Measurements from ENCODE around the gene MDFIC2.
"Not testable (repeated sequence)": the region's sequence is repeated elsewhere in the genome, so short reads cannot be mapped to it uniquely, and the experiment has no call there.

MDFIC2 gene

DNA sequence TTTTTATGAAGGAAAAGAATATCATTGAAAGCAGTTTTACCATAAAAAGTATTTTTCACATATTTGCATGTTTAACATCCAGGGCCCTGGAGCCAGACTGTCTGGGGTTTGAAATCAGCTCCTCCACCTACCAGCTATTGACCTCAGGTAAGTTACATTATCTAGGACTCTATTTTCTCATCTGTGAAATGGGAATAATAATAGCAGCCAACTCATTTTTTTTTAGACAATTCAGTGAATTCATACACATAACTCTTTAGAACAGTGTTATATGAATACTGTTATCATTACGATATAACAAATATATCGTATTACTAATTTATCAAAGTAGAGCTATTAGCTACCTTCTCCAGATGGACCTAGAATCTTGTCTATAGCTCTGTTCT lies 21.3 kb downstream of the MDFIC2 start:
- Histone ChIP-seq H3K4me3 (no peak overlapping the region), H3K27ac (no peak overlapping the region)
- TF ChIP-seq, protein P1, sequence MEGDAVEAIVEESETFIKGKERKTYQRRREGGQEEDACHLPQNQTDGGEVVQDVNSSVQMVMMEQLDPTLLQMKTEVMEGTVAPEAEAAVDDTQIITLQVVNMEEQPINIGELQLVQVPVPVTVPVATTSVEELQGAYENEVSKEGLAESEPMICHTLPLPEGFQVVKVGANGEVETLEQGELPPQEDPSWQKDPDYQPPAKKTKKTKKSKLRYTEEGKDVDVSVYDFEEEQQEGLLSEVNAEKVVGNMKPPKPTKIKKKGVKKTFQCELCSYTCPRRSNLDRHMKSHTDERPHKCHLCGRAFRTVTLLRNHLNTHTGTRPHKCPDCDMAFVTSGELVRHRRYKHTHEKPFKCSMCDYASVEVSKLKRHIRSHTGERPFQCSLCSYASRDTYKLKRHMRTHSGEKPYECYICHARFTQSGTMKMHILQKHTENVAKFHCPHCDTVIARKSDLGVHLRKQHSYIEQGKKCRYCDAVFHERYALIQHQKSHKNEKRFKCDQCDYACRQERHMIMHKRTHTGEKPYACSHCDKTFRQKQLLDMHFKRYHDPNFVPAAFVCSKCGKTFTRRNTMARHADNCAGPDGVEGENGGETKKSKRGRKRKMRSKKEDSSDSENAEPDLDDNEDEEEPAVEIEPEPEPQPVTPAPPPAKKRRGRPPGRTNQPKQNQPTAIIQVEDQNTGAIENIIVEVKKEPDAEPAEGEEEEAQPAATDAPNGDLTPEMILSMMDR (IDR thresholded peaks at IDR 0.05), result no peak
- no peak for DNase-seq (ENCODE audit: low spot score)

DNA sequence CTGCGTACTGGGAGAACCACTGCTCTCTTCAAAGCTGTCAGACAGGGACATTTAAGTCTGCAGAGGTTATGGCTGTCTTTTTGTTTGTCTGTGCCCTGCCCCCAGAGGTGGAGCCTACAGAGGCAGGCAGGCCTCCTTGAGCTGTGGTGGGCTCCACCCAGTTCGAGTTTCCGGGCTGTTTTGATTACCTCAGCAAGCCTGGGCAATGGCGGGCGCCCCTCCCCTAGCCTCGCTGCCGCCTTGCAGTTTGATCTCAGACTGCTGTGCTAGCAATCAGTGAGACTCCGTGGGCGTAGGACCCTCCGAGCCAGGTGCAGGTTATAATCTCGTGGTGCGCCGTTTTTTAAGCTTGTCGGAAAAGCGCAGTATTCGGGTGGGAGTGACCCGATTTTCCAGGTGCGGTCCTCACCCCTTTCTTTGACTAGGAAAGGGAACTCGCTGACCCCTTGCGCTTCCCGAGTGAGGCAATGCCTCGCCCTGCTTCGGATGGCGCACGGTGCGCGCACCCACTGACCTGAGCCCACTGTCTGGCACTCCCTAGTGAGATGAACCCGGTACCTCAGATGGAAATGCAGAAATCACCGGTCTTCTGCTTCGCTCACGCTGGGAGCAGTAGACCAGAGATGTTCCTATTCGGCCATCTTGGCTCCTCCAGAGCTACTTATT lies 21.9 kb downstream of the MDFIC2 start:
- DNase-seq (ENCODE audit: low spot score); H3K4me3 ChIP-seq; H3K27ac ChIP-seq: not testable (repeated sequence)

DNA sequence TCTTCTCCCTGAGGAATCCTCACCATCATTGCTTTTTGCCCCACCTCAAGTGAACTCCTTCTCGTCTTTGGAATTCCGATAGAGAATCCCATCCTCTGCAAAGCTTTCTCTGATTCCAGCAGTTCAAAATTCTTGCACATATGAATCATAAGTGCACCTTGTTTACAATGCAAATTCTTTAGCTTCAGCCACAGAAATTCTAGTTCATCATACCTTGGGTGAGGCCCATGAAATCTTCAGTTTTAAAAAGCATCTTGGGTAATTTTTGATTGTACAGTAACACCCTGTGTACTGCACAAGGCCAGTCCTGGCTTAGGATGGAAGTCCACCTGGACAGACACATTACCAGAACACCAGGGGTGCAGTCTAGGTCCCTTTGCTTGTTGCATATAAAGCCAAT lies 30.8 kb downstream of the MDFIC2 start:
- Histone ChIP-seq H3K4me3 (no peak overlapping the region), H3K27ac (no peak overlapping the region)
- DNase-seq (ENCODE audit: low spot score), result no peak
- TF ChIP-seq, protein P1 (IDR thresholded peaks at IDR 0.05), result no peak

DNA sequence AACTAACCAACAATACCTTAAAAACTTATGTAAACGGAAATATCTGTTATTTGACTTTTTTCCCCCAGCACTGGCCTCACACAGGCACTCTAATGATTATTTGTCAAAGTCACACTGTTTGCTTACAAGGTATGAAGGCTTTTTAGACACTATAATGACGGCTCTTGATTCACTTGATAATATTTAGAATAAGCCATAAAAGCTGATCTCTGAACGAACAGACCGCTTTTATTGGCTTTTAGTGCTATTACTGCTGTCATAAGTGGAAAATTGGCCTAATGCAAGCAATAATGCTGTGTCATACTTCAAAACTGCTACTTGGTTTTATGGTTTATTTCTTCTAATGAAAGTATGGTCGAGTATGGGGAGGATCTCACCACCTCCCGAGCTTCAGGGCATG lies 35.1 kb downstream of the MDFIC2 start:
- Histone ChIP-seq H3K27ac (no peak overlapping the region), H3K4me3 (no peak overlapping the region)
- TF ChIP-seq, protein P1 (IDR thresholded peaks at IDR 0.05), result no peak
- DNase-seq (ENCODE audit: low spot score), result no peak

DNA sequence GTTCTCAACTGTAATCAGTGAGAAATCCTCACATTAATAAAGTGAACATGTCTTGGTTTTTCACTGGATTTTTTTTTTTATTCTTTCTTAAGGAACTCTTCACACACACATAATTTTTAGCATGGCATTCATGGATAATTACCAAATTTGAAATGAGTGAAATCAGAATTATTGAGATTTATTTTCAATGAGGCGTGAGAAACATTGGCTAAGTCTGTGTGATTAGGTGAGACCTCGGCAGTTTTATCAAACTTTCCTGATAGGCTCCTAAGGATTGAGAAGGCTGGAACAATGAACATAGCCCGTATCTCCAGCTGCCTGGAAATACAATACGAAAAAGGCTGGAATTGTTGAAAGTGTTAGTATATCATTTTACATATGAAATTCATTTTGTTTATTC lies 35.5 kb downstream of the MDFIC2 start:
- DNase-seq (ENCODE audit: low spot score), result no peak
- no peak overlapping the region for H3K4me3 ChIP-seq
- no peak overlapping the region for H3K27ac ChIP-seq
- TF ChIP-seq, protein P1 (IDR thresholded peaks at IDR 0.05), result no peak

DNA sequence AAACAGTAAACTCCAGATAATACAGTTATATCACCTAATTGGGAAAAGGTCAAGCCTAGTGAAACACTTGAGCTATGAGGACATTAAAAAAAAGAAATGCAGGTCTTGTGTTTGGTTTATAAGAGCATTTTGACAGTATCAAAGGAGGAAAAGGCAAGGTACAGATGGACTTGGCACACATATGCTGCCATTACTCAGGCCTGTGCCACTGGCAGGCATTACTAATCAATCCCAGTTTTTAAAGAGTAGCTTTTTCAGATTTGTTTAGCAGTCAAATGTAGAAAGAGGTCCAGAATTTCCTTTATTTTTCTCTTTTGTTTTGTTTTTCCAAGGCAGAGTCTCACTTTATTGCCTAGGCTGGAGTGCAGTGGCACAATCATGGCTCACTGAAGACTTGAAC lies 38.9 kb downstream of the MDFIC2 start:
- TF ChIP-seq, protein P1 (IDR thresholded peaks at IDR 0.05), result no peak
- no peak overlapping the region for H3K27ac ChIP-seq
- DNase-seq (ENCODE audit: low spot score), result no peak
- H3K4me3 ChIP-seq, result no peak overlapping the region

DNA sequence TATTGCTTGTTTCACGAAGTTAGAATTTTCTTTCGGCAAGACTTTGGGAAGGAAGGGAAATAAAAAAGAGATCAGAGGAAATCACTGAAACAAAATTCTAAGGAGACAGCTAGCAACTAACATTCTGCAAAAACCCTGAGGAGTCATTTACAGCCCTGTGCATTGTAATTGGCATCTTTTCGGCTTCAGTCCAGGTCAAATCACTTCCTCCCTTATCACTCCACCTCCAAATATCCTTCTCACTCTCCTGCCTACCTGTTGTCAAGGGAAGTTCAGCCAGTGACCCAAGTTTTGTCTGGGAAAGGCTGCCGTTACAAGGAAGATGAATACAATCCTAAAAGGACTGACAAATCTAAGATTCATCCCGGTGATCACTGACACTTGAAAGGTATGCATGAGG lies 39.6 kb downstream of the MDFIC2 start:
- TF ChIP-seq, protein P1 (IDR thresholded peaks at IDR 0.05), result no peak
- Histone ChIP-seq H3K27ac (no peak overlapping the region), H3K4me3 (no peak overlapping the region)
- no peak for DNase-seq (ENCODE audit: low spot score)
